ACC112 (cell line): ENCODE results near the gene LAGE3.

Experiments used
- H2AFZ ChIP-seq: fragments of 200-600 bp; sonication (generic); one replicate; pipeline ENCODE4 v1.6.0; 2017; ENCODE audit warnings: antibody characterized with exemption, low read length; ENCODE audit not compliant: unreplicated experiment
- H3K27ac ChIP-seq: fragments of 200-600 bp; sonication (generic); 2 replicates; pipeline ENCODE4 v1.5.1; 2014; ENCODE audit warnings: low read depth, mild to moderate bottlenecking, antibody characterized with exemption, low read length, moderate library complexity
- H3K27me3 ChIP-seq: fragments of 200-600 bp; sonication (generic); 2 replicates; pipeline ENCODE4 v1.6.1; 2014; ENCODE audit warnings: mild to moderate bottlenecking, antibody characterized with exemption, low read length, moderate library complexity, mixed read lengths; ENCODE audit not compliant: insufficient read depth
- H3K36me3 ChIP-seq: fragments of 200-600 bp; sonication (generic); 2 replicates; pipeline ENCODE4 v1.6.1; 2016; ENCODE audit warnings: mild to moderate bottlenecking, antibody characterized with exemption, low read length, moderate library complexity, mixed read lengths; ENCODE audit not compliant: insufficient read depth
- H3K4me1 ChIP-seq: fragments of 200-600 bp; sonication (generic); one replicate; pipeline ENCODE4 v1.6.1; 2016; ENCODE audit warnings: low read length, mixed read lengths; ENCODE audit not compliant: insufficient read depth, unreplicated experiment, control insufficient read depth
- H3K4me3 ChIP-seq: fragments of 200-600 bp; sonication (generic); 2 replicates; pipeline ENCODE4 v1.5.1; 2014; ENCODE audit warnings: mild to moderate bottlenecking, low read depth, low read length
- H3K79me2 ChIP-seq: fragments of 200-600 bp; sonication (generic); one replicate; pipeline ENCODE4 v1.6.0; 2016; ENCODE audit warnings: low read length; ENCODE audit not compliant: control insufficient read depth, unreplicated experiment, insufficient read depth

Gene LAGE3

DNA sequence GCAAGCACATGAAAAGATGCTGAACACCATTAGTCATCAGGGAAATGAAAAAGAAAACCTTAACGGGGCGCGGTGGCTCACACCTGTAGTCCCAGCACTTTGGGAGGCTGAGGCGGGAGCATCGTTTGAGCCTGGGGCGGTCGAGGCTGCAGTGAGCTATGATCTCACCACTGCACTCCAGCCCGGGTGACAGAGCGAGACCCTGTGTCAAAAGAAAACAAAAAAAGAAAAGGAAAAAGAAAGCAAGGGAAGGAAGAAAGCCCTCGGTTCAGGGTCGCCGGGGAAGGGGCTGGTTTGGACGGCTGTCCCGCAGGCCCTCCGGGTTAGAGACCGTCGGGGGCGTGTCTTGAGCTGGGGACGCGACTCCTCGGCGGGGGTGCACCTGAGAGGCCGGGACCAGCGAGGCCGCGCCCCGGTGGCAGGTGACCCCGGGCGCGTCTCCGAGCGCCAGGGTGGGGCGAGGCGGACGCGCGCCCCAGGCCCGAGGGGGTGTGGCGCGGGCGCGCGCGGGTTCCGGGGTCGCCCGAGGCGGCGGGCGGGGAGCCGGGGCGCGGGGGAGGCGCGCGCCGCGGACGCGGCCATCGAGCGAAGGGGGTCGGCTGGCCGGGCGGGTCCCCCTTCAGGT, 21.5 kb downstream of the LAGE3 start:
- Histone ChIP-seq H3K27me3 (no peaks in the 10 kb centered on the region), H3K36me3 (no peaks in the 10 kb centered on the region), H3K4me1 (no peaks in the 10 kb centered on the region), H3K79me2 (peaks cover 36% of the 10 kb centered on the region), H3K27ac (peak overlapping the region; percentile 60; the same call in 1 of the 2 replicates), H3K4me3 (peak overlapping the region; percentile 91), H2AFZ (no peak overlapping the region)

DNA sequence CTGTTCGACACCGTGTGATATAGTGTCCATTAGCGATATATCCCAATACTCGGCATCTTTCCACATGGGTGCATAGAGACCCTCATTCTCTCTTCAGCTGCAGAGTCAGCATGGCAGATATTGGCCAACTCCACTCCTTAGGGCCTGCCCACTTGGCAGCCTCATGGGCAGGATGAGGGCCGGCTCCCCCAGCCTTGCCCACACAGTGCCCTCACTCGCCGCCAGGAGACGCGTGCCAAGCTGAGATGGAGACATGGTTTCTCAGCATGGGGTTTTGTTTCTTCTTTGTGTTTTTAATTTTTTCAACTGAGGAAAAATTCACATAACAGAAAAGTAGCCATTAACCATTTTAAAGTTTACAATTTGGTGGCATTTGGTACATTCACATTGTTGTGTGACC, 26.3 kb downstream of the LAGE3 start:
- no peaks in the 10 kb centered on the region for H3K27me3 ChIP-seq
- no peaks in the 10 kb centered on the region for H3K79me2 ChIP-seq
- H3K36me3 ChIP-seq: no peaks in the 10 kb centered on the region
- H2AFZ ChIP-seq: no peak overlapping the region
- no peak overlapping the region for H3K27ac ChIP-seq
- no peaks in the 10 kb centered on the region for H3K4me1 ChIP-seq
- no peak overlapping the region for H3K4me3 ChIP-seq

DNA sequence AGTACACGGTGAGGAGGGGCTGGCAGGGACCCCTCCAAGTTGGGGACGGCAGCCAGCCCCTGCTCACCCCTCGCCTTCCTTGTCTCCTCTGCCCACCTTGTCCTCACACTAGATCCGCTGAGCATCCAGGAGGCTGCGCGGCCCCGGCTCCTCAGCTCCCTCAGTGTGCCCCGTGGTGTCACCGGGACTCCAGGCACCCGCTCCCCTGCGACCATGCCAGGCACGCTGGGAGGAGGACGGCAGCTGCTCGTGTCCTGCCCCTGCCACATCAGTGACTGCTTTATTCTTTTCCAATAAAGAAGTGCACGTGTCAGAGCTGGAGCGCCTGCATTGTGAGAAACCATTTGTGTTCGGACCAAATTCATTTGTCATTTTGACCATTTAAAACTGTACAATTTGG, 28.8 kb downstream of the LAGE3 start:
- H3K4me3 ChIP-seq: no peak overlapping the region
- peaks cover 19% of the 10 kb centered on the region for H3K79me2 ChIP-seq
- H3K36me3 ChIP-seq: no peaks in the 10 kb centered on the region
- H3K27me3 ChIP-seq: no peaks in the 10 kb centered on the region
- H2AFZ ChIP-seq: no peak overlapping the region
- peaks cover 5% of the 10 kb centered on the region for H3K4me1 ChIP-seq
- no peak overlapping the region for H3K27ac ChIP-seq

DNA sequence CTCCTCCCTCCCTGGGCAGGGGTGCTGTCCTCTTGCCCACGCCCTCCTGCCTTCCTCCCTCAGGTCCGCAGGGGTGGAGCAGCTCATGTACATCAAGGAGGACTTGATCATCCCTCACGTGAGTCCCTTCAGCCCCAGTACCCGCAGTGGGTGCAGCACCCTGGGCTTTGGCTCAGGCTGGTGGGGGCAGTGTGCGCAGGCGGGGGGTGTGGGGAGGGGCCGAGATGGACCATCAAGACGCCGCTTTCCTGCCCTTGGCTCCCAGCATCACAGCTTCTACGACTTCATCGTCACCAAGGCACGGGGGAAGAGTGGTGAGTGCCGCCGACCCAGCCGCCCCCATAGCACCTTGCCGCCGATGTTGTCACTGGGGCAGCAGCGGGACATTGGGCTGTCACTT, 29.5 kb downstream of the LAGE3 start:
- H2AFZ ChIP-seq: no peak overlapping the region
- no peaks in the 10 kb centered on the region for H3K27me3 ChIP-seq
- no peak overlapping the region for H3K4me3 ChIP-seq
- H3K36me3 ChIP-seq: no peaks in the 10 kb centered on the region
- H3K4me1 ChIP-seq: peaks cover 7% of the 10 kb centered on the region
- peaks cover 26% of the 10 kb centered on the region for H3K79me2 ChIP-seq
- H3K27ac ChIP-seq: no peak overlapping the region

DNA sequence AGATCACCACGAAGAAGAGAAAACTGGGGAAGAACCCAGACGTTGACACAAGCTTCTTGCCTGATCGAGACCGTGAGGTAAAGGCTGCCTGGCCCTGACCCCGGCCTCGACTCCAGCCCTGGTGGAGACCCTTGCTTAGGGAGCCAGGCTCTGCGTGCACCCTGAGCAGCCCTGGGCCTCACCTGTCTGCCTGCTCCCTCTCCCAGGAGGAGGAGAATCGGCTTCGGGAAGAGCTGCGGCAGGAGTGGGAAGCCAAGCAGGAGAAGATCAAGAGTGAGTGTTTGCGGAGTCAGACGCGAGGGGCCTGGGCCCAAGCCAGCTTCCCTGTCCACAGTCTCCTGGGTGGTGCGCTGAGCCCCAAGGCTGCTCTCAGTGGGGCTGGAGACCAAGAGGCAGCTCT, 30.6 kb downstream of the LAGE3 start:
- Histone ChIP-seq H2AFZ (no peak overlapping the region), H3K4me3 (no peak overlapping the region), H3K27ac (no peak overlapping the region), H3K4me1 (peaks cover 7% of the 10 kb centered on the region), H3K36me3 (no peaks in the 10 kb centered on the region), H3K27me3 (no peaks in the 10 kb centered on the region), H3K79me2 (peaks cover 30% of the 10 kb centered on the region)

DNA sequence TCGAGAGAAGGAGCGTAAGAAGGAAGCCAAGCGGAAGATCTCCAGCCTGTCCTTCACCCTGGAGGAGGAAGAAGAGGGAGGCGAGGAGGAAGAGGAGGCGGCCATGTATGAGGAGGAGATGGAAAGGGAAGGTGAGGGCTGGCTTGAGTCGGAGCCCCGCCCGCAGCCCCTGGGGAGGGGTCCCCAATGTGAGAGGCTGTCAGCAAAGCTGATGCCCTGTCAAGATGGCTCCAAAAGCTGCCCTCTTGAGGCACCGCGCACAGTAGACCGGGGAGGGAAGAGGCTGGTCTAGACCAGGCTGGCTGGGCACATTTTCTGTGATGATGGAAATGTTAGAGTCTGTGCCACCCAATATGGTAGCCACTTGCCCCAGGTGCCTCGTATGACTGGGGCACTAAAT, 32.7 kb downstream of the LAGE3 start:
- Histone ChIP-seq H3K36me3 (no peaks in the 10 kb centered on the region), H3K79me2 (peaks cover 30% of the 10 kb centered on the region), H3K27me3 (no peaks in the 10 kb centered on the region), H3K4me1 (peaks cover 7% of the 10 kb centered on the region), H2AFZ (no peak overlapping the region), H3K27ac (no peak overlapping the region), H3K4me3 (no peak overlapping the region)

DNA sequence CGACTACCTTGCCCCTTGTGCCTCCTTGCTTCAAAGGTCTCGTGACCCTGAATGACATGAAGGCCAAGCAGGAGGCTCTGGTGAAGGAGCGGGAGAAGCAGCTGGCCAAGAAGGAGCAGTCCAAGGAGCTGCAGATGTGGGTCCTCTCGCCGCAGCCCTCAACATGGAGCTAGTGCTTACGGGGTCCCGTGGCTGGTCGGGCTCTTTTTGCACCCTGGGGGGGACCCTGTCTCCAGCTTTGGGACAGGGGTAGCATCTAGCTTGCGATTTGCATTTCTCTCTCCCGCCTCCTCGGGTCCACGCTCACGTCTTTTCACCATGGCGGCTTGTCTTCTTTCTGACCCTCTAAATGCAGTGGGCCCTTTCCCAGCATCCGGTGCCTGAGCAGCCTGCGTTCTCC, 33.3 kb downstream of the LAGE3 start:
- Histone ChIP-seq H3K79me2 (peaks cover 30% of the 10 kb centered on the region), H3K4me3 (peak overlapping the region; percentile 92; the same call in 1 of the 2 replicates), H3K27me3 (no peaks in the 10 kb centered on the region), H3K27ac (no peak overlapping the region), H2AFZ (no peak overlapping the region), H3K4me1 (peaks cover 7% of the 10 kb centered on the region), H3K36me3 (no peaks in the 10 kb centered on the region)

DNA sequence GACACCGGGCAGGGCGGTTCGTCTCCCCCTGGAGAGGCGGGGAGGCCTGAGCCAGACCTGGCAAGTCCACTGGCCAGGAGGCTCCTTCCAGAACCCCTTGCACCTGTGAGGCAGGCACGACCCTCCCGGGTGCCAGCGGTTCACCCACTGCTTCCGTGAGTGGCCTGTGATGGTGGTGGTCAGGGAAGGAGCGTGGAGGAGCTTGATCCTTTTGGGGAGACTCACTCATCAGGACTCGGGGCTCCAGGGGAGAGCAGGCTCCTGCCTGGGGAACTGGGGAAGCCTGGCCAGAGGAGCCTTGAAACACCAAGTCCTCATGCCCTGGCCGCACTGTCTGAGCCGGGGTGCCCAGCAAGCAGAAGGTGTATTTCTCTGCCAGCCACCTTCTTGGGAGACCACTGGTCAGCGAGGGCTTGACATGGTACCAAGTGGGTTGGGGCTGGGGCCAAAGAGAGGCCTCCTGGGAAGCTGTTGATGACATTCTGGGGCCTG, 34.3 kb downstream of the LAGE3 start:
- Histone ChIP-seq H3K36me3 (no peaks in the 10 kb centered on the region), H2AFZ (no peak overlapping the region), H3K27me3 (no peaks in the 10 kb centered on the region), H3K4me1 (peaks cover 7% of the 10 kb centered on the region), H3K79me2 (peaks cover 40% of the 10 kb centered on the region), H3K27ac (peak overlapping the region; percentile 50; the same call in 1 of the 2 replicates), H3K4me3 (peak overlapping the region; percentile 92)

DNA sequence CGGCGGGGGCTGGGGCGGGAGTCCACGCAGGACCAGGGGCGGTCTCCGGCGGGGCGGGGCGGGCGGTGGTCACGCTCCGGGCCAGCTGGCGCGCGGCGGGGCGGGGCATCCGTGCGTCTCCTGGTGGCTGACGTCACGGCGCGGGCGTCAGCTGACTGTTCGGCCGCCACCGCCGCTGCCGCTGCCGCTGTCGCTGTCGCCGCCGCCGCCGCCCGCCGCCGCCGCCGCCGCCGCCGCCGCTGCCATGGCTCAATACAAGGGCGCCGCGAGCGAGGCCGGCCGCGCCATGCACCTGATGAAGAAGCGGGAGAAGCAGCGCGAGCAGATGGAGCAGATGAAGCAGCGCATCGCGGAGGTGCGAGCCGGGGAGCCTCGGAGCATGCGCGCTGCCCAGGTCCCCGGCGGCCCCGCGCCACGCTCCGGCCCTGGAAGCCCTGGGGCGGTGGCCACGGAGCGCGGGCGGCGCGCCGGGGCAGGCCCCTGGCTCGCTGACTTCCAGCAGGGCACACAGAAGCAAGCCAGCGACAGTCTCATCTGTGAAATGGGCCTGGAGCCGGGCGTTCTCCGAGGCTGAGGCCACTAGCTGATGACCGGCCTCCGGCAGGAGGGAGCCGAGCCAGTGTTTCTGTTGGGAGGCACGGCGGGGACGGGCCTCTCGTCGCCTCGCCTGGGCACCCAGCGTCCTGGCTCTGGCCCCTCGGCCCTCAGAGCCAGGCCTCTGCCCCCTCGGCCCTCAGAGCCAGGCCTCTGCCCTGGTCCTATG, 34.9 kb downstream of the LAGE3 start, which contains the start of gene FAM50A:
FAM50A (plus strand) TSS at position 150 of the 763 bp plus-strand sequence; CDS start at position 245, 95 bp downstream.
- H3K27ac ChIP-seq: peak within 1 kb of the TSS; percentile 53
- peak within 1 kb of the TSS; percentile 92 for H3K4me3 ChIP-seq
- H3K27me3 ChIP-seq: no peaks in the 10 kb centered on the region
- H3K79me2 ChIP-seq: peaks cover 46% of the 10 kb centered on the region
- H2AFZ ChIP-seq: no peak within 1 kb of the TSS
- no peaks in the 10 kb centered on the region for H3K36me3 ChIP-seq
- peaks cover 7% of the 10 kb centered on the region for H3K4me1 ChIP-seq

DNA sequence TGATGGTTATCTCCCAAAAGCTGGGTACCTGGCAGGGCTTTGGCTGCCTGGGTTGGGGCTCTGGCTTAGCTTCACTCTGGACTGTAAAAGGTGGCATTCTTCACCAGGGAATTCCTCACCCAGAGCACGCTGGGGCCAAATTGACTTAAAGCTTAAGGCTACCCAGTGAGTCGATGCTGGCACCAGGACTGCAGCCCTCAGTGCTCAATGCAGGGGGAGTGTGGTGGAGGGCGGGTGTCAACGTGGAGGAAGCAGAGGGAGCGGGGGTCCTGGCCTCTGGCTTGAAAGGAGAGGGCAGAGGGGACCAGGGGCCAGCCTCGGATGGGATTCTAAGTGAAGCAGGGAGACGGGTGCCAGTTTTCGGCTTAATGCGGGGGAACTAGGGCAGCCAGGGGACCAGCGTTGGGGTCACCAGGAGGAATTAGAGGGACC, 35.6 kb downstream of the LAGE3 start:
- Histone ChIP-seq H3K4me3 (peak overlapping the region; percentile 92), H3K4me1 (peaks cover 7% of the 10 kb centered on the region), H3K79me2 (peaks cover 52% of the 10 kb centered on the region), H3K27ac (peak overlapping the region; percentile 53), H3K36me3 (no peaks in the 10 kb centered on the region), H3K27me3 (no peaks in the 10 kb centered on the region), H2AFZ (no peak overlapping the region)
